MM.1S (cell line): Measurements from ENCODE around the gene KANK4.

Experiments
- DNase-seq: peaks from one replicate; pipeline ENCODE4 v3.0.0-alpha.2; 2015
- H2AFZ ChIP-seq: fragments of 300-600 bp; sonication (generic); 2 replicates; pipeline ENCODE4 v1.6.0; 2016; ENCODE audit warnings: antibody characterized with exemption, low read length
- H3F3A ChIP-seq: fragments of 300-600 bp; sonication (generic); 2 replicates; pipeline ENCODE4 v1.6.1; 2016; ENCODE audit warnings: mild to moderate bottlenecking, antibody characterized with exemption, low read length, moderate library complexity, mixed read lengths; ENCODE audit not compliant: insufficient read depth
- H3K27ac ChIP-seq: fragments of 300-600 bp; sonication (generic); 2 replicates; pipeline ENCODE4 v1.5.1; 2016; ENCODE audit warnings: mild to moderate bottlenecking, low read length
- H3K27me3 ChIP-seq: fragments of 300-600 bp; sonication (generic); replicated peaks from 2 replicates; pipeline ENCODE4 v1.6.0; 2016; ENCODE audit warnings: low read length; ENCODE audit not compliant: insufficient read depth
- H3K36me3 ChIP-seq: fragments of 300-600 bp; sonication (generic); replicated peaks from 2 replicates; pipeline ENCODE4 v1.6.1; 2016; ENCODE audit warnings: mild to moderate bottlenecking, low read length, mixed read lengths; ENCODE audit not compliant: insufficient read depth
- H3K4me1 ChIP-seq: fragments of 300-600 bp; sonication (generic); 2 replicates; pipeline ENCODE4 v1.6.1; 2016; ENCODE audit warnings: low read length, mixed read lengths
- H3K4me2 ChIP-seq: fragments of 300-600 bp; sonication (generic); 2 replicates; pipeline ENCODE4 v1.6.0; 2016; ENCODE audit warnings: low read depth, low read length
- H3K4me3 ChIP-seq: fragments of 300-600 bp; sonication (generic); 2 replicates; pipeline ENCODE4 v1.5.1; 2016; ENCODE audit warnings: low read length, mixed read lengths
- H3K79me2 ChIP-seq: fragments of 300-600 bp; sonication (generic); 2 replicates; pipeline ENCODE4 v1.6.1; 2016; ENCODE audit warnings: mixed run types, low read length, mixed read lengths
- H3K9ac ChIP-seq: fragments of 300-600 bp; sonication (generic); 2 replicates; pipeline ENCODE4 v1.6.1; 2016; ENCODE audit warnings: low read length, mixed read lengths
- H3K9me2 ChIP-seq: fragments of 300-600 bp; sonication (generic); replicated peaks from 2 replicates; pipeline ENCODE4 v1.6.1; 2016; ENCODE audit warnings: mild to moderate bottlenecking, low read length, mixed read lengths; ENCODE audit not compliant: insufficient read depth
- H3K9me3 ChIP-seq: fragments of 300-600 bp; sonication (generic); replicated peaks from 2 replicates; pipeline ENCODE4 v1.6.1; 2016; ENCODE audit warnings: mild to moderate bottlenecking, low read length, mixed read lengths; ENCODE audit not compliant: insufficient read depth
- H4K20me1 ChIP-seq: fragments of 300-600 bp; sonication (generic); 2 replicates; pipeline ENCODE4 v1.6.1; 2016; ENCODE audit warnings: mild to moderate bottlenecking, low read length, moderate library complexity, mixed read lengths; ENCODE audit not compliant: insufficient read depth
- EZH2 ChIP-seq: fragments of 300-600 bp; sonication (generic); optimal IDR thresholded peaks from 2 replicates; pipeline ENCODE3; 2017; ENCODE audit warnings: low read depth, mild to moderate bottlenecking, antibody characterized with exemption, low read length, mixed read lengths
- EZH2phosphoT487 ChIP-seq: fragments of 300-600 bp; sonication (generic); IDR thresholded peaks from 2 replicates; pipeline ENCODE4 v1.6.1; 2018; ENCODE audit warnings: antibody characterized with exemption, low read length
- TF ChIP-seq, protein P1 (sequence below): fragments of 300-600 bp; sonication (generic); IDR thresholded peaks from 2 replicates; pipeline ENCODE4 v1.5.1; 2016; ENCODE audit warnings: antibody characterized with exemption, low read length, mixed read lengths

The KANK4 gene

DNA sequence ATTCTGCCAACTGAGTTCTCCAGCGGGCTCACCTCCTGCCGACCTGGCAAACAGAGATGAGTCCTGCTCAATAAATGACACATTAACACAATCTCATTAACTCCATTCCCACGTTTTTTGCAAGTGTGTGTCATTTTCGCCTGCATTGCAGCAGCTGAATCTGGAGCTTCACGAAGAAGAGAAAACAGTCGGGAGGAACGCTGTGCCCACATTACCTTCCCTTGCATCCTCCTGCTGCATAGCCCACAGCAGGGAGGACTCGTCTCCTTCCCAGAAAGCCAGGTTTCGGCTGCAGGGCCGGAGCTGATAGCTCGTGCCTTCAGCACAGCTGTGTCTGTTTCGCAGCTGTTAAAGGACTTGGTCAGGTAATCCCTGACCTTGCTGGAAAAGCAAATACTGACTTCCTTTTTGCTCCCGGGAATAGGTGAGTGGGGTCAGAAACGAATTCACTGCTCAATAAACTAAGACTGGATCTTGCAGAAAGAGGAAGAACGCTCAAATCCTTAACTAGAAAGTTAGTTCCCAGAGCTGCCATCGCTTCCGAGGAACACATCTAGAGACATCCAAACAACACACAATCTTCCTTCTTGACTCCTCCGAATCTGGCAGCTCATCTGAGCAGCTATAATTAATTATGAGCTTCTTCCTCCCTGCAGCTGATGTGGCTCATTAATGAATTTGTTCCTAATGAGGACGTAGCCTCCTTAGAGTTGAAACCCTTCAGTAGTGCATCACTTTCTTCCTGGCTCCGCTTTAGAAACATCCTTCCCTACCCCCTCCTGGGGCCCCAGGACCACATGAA is 33.0 kb downstream of the KANK4 start:
- no peak for DNase-seq
- H3K9me2 ChIP-seq: no peaks in the 10 kb centered on the region
- H3K27me3 ChIP-seq: no peaks in the 10 kb centered on the region
- H3K79me2 ChIP-seq: no peaks in the 10 kb centered on the region
- no peaks in the 10 kb centered on the region for H4K20me1 ChIP-seq
- H3F3A ChIP-seq: no peaks in the 10 kb centered on the region
- no peak overlapping the region for H3K9ac ChIP-seq
- H3K4me3 ChIP-seq: no peak overlapping the region
- TF ChIP-seq EZH2 (no peak), EZH2phosphoT487 (no peak)
- TF ChIP-seq, protein P1, sequence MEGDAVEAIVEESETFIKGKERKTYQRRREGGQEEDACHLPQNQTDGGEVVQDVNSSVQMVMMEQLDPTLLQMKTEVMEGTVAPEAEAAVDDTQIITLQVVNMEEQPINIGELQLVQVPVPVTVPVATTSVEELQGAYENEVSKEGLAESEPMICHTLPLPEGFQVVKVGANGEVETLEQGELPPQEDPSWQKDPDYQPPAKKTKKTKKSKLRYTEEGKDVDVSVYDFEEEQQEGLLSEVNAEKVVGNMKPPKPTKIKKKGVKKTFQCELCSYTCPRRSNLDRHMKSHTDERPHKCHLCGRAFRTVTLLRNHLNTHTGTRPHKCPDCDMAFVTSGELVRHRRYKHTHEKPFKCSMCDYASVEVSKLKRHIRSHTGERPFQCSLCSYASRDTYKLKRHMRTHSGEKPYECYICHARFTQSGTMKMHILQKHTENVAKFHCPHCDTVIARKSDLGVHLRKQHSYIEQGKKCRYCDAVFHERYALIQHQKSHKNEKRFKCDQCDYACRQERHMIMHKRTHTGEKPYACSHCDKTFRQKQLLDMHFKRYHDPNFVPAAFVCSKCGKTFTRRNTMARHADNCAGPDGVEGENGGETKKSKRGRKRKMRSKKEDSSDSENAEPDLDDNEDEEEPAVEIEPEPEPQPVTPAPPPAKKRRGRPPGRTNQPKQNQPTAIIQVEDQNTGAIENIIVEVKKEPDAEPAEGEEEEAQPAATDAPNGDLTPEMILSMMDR: no peak
- H3K27ac ChIP-seq: no peak overlapping the region
- no peak overlapping the region for H2AFZ ChIP-seq
- H3K9me3 ChIP-seq: no peaks in the 10 kb centered on the region
- H3K36me3 ChIP-seq: no peaks in the 10 kb centered on the region
- no peaks in the 10 kb centered on the region for H3K4me1 ChIP-seq
- H3K4me2 ChIP-seq: no peak overlapping the region

- no peak overlapping the region for H3K27ac ChIP-seq
- no peaks in the 10 kb centered on the region for H3F3A ChIP-seq
- DNase-seq: no peak
- no peaks in the 10 kb centered on the region for H3K9me2 ChIP-seq
- TF ChIP-seq EZH2: no peak
- TF ChIP-seq EZH2phosphoT487: no peak
- TF ChIP-seq, protein P1: no peak
- no peak overlapping the region for H3K4me3 ChIP-seq
- H4K20me1 ChIP-seq: no peaks in the 10 kb centered on the region
- H3K4me1 ChIP-seq: no peaks in the 10 kb centered on the region
- H3K4me2 ChIP-seq: no peak overlapping the region
- H3K36me3 ChIP-seq: no peaks in the 10 kb centered on the region
- no peaks in the 10 kb centered on the region for H3K27me3 ChIP-seq
- H3K79me2 ChIP-seq: no peaks in the 10 kb centered on the region
- H2AFZ ChIP-seq: no peak overlapping the region
- no peaks in the 10 kb centered on the region for H3K9me3 ChIP-seq
- no peak overlapping the region for H3K9ac ChIP-seq
Measured at GRCh38 chr1:62285440-62285839, 33.8 kb downstream of the KANK4 start.

GRCh38 chr1:62283986-62284385 is 35.2 kb downstream of the KANK4 start:
- H3K4me2 ChIP-seq: no peak overlapping the region
- no peaks in the 10 kb centered on the region for H3K79me2 ChIP-seq
- TF ChIP-seq EZH2phosphoT487 (no peak), EZH2 (no peak)
- TF ChIP-seq, protein P1: no peak
- H3K27me3 ChIP-seq: no peaks in the 10 kb centered on the region
- H3K9me3 ChIP-seq: no peaks in the 10 kb centered on the region
- DNase-seq: no peak
- no peaks in the 10 kb centered on the region for H3K4me1 ChIP-seq
- no peak overlapping the region for H3K4me3 ChIP-seq
- H4K20me1 ChIP-seq: no peaks in the 10 kb centered on the region
- no peaks in the 10 kb centered on the region for H3F3A ChIP-seq
- H3K27ac ChIP-seq: no peak overlapping the region
- H3K9ac ChIP-seq: no peak overlapping the region
- H2AFZ ChIP-seq: no peak overlapping the region
- H3K36me3 ChIP-seq: no peaks in the 10 kb centered on the region
- no peaks in the 10 kb centered on the region for H3K9me2 ChIP-seq
